LoVo (cell line): ENCODE results near the gene LTBP1.
"Not testable (repeated sequence)": the region's sequence is repeated elsewhere in the genome, so short reads cannot be mapped to it uniquely, and the experiment has no call there.

Experiments
- DNase-seq: peaks from one replicate; pipeline ENCODE4 v3.0.0-alpha.2; 2016; ENCODE audit warnings: low spot score

LTBP1 gene

GRCh38 chr2:33343387-33343895 lies 396.7 kb downstream of the LTBP1 start:
- DNase-seq = no peak

DNA sequence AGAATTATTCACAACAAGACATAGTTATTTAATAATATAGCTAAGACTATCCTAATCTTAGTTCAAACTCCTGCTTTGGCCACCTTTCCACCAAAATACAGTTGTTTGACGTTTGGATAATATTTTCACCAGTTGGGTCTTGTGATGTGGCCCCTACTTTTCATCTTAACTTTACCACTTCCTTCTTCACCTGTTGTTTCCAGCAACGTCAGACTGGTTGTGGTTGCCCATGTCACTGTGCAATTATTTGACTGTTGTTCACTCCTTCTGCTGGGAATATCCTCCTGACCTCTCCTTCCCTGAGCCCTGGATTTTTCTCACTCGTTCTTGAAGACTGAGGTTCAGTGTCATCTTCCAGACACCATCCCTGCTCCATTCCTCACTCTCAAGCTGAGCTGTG lies 397.5 kb downstream of the LTBP1 start:
- no peak for DNase-seq

- DNase-seq = no peak
Observed at GRCh38 chr2:33347856-33348255, 401.1 kb downstream of the LTBP1 start.

DNA sequence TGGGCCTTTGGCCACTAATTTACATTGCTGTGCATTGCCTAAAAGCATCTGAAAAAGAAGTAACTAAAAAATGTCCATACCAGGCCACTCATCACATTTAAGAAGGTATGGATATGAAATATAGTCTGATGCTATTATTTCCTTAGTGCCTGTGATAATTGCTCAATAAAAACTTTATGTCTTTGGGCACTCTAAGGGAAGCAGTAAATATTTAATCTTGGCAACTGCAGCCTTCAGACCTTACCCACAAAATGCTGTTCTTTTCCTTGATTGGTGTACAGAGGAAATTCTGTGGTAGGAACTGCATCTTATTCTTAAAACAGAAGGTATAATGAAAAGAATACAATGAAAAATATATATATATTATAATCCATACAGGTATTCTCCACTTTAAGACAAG lies 403.9 kb downstream of the LTBP1 start:
- DNase-seq = no peak

DNA sequence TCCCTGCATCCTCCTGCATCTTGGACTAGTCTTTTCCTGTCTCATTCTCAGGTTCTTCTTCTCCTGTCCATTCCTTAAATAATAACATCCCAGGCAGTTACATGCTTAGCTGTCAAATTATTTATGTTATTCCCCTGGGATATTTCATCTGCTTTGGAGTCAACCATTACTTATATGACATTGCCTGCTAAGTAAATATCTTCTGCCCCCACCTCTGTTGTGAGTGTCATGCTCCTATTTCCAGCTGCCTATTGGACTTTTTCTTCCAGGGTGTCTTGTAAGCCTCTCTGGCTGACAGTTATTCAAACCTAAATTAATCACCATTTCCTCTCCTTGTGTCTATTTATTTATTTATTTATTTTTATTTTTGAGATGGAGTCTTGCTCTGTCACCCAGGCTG lies 405.0 kb downstream of the LTBP1 start:
- DNase-seq = no peak

DNA sequence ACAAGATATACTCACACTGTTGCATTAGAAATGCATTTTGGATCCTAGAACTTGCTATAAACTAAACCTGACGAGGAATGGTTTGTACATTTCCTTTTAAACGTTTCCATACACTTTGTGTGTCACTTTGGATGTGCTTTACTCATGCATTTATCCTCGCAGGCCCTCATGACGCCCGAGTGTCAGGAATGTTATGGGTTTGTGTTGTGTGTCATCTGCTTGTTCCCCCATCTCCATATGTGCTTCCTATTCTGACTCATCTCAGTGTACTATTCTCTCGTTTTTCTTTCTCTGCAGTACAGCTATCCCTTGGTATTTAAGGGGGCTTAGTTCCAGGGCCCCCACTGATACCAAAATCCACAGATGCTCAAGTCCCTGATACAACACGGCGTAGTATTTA lies 408.2 kb downstream of the LTBP1 start:
- no peak for DNase-seq

- no peak for DNase-seq
Observed at GRCh38 chr2:33358878-33359277, 412.1 kb downstream of the LTBP1 start.

DNA sequence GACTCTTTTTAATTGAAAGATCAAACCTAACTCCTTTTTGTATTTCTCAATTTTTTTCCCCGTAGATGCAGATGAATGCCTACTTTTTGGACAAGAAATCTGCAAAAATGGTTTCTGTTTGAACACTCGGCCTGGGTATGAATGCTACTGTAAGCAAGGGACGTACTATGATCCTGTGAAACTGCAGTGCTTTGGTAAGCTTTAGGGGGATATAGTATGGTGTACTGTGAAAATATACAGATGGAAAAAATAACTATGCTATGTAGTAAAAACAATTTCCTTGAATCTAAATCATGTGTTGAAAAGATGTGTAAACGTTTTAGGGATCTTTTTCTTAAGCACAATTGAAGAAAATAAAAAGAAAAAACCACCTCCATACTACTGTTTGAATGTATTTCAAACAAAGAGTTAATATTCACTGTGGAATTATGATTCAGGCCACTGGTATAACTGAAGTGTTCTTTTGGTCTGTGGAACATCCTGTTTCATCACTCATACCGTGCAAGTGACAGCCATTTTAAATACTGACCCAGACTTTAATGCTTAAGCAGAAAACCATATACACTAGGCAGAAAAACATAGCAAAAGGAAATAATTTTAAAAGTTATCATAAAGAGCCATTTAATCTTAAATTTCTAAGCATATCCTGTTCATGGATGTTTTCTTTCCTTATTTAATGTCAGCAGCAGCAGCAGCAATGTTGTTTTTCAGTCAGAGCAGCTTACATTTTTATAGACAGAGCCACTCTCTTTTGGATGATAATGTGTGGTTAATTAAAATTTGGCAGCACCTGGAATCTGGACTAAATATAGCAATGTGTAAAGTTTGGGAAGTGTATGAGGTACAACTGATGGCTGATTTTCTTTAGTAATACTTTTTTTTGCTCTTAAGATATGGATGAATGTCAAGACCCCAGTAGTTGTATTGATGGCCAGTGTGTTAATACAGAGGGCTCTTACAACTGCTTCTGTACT lies 416.9 kb downstream of the LTBP1 start:
- no peak for DNase-seq

DNA sequence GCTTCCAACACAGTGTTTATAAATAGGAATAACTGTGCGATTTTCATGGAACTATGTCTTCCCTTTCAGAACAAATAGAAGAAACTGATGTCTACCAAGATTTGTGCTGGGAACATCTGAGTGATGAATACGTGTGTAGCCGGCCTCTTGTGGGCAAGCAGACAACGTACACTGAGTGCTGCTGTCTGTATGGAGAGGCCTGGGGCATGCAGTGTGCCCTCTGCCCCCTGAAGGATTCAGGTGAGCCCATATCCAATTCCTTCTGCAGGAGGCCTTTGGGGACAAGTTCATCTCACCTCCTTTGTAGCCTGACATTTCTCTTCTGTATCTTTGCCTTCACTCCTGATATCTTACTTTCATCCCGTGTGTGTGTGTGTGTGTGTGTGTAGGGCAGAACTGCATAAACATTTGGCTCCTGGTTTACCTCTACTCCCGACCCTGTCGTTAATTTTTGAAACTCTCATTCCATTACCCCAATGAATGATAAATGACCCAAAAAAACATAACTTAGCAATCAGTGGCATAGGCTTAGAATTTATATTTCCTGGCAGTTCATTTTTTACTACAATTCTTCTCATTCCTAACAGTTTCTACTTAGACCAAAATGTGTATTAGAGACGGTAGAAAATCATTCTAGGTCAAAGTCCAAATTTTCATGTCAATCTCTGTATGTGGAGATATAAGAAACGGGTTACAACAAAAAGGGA lies 418.7 kb downstream of the LTBP1 start:
- no peak for DNase-seq

DNA sequence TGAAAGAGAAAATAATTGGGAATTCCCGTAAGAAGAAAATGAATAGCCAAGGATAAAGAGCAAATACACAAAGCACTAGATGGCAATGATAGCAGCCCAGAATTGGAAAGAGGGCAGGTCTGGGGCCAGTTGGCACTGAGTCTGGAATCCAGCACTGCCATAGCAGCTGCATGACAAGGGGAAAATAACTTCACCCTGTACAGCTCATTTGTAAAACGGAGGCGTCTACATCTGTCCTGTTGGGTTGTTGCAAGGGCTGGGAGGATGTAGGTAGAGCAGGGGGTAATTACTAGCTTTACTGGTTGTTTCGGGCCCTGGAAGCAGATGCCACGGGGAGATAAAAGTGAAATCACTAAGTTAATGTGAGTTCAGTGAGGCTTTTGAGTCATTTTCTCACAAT lies 419.7 kb downstream of the LTBP1 start:
- no peak for DNase-seq

GRCh38 chr2:33368524-33368923 lies 421.8 kb downstream of the LTBP1 start:
- DNase-seq = not testable (repeated sequence)

- no peak for DNase-seq
Observed at GRCh38 chr2:33369191-33369590, 422.4 kb downstream of the LTBP1 start.

GRCh38 chr2:33370636-33371265 lies 424.0 kb downstream of the LTBP1 start:
- no peak for DNase-seq

GRCh38 chr2:33371304-33372090 lies 424.7 kb downstream of the LTBP1 start:
- no peak for DNase-seq

GRCh38 chr2:33372940-33373553 lies 426.3 kb downstream of the LTBP1 start:
- peak; percentile 63 for DNase-seq

- DNase-seq = no peak
Observed at GRCh38 chr2:33373986-33374385, 427.2 kb downstream of the LTBP1 start.

DNA sequence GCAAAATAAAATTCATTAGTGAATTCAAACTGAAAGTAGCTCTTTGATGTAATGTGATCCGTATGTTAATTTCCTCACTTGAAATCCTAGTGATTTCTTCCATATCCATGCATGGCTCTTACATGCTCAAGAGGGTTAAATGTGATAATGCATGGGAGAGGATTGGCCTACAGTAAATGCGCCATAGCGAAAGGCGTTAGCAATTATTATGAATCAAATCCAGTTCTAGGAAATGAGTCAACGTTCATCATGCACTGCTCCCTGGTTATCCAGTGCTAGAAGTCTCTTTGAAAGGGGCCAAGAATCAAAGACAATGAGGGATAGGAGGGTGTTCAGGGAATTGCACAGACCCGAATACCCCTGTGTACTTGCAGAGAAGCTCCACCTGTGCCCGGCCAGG lies 428.3 kb downstream of the LTBP1 start:
- no peak for DNase-seq

DNA sequence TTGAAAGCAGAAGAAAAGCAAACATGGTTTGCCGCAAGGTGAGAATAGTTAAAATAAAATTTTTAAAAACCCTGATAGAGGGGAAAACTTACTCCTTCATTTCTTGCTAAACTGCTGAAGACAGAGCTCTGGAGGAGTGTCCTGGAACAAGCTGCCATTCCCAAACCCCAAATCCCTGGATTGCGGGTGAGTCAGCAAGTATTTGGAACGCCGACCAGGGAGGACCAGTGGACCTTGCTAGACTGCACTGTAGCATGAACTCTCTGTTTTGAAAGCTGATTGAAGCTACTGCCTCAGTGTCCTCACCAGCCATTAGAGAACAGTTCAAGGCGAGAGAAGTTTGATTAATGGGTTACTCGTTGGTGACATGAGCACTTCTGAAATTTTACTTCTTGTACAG lies 430.3 kb downstream of the LTBP1 start:
- DNase-seq = no peak

- no peak for DNase-seq
Observed at GRCh38 chr2:33378556-33379210, 431.9 kb downstream of the LTBP1 start.

DNA sequence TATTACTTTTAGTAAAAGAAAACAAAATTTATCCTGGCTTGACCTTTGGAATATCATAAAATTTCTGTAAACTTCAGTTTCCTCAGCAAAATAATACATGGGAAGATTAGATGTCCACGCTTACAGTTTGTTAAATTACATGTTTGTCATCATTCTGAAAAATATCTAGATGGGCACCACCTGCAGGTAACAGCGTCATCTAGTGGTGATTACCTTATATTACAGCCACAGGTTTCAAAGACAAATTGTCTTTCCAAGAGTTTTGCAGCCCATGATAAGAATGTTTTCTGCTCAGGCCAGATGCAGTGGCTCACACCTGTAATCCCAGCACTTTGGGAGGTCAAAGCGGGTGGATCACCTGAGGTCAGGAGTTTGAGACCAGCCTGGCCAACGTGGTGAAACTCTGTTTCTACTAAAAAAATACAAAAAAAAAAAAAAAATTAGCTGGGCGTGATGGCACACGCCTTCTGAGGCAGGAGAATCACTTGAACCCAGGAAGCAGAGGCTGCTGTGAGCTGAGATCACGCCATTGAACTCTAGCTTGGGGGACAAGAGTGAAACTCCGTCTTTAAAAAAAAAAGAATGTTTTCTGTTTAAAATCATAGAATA lies 433.4 kb downstream of the LTBP1 start:
- DNase-seq = peak; percentile 16
